ENCODE data around the gene ATXN2L. TPM values are rescaled to one million over a fixed set of nuclear protein-coding genes. Genes with fewer than 3 reads are reported as not detected.

The ATXN2L gene
- total RNA-seq, 4 donors from 2014 or later: 43.4 to 73.9 (median 52.6) TPM

DNA sequence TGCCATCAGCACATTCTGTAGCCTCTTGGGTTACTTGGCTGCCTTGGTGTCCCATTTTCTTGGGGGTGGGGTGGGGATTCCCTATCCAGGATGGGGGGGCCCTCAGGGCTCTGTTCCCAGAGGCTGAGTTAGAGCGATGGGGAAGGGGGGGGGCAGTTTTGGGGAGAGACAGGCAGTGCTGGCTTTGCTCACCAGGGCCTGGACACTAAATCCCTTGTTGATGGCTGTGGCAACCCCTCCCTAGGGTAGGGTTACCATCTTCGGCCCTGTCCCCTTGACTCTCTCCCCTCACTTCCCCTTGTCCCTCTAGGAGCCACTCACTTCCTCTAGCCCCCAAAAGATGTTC lies 54.8 kb downstream of the ATXN2L start:
- TF ChIP-seq, protein P1, sequence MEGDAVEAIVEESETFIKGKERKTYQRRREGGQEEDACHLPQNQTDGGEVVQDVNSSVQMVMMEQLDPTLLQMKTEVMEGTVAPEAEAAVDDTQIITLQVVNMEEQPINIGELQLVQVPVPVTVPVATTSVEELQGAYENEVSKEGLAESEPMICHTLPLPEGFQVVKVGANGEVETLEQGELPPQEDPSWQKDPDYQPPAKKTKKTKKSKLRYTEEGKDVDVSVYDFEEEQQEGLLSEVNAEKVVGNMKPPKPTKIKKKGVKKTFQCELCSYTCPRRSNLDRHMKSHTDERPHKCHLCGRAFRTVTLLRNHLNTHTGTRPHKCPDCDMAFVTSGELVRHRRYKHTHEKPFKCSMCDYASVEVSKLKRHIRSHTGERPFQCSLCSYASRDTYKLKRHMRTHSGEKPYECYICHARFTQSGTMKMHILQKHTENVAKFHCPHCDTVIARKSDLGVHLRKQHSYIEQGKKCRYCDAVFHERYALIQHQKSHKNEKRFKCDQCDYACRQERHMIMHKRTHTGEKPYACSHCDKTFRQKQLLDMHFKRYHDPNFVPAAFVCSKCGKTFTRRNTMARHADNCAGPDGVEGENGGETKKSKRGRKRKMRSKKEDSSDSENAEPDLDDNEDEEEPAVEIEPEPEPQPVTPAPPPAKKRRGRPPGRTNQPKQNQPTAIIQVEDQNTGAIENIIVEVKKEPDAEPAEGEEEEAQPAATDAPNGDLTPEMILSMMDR (IDR thresholded peaks at IDR 0.05): no peak
- no peak for TF ChIP-seq EP300 (IDR thresholded peaks at IDR 0.05)
- no peak for TF ChIP-seq POLR2AphosphoS5 (IDR thresholded peaks at IDR 0.05)

DNA sequence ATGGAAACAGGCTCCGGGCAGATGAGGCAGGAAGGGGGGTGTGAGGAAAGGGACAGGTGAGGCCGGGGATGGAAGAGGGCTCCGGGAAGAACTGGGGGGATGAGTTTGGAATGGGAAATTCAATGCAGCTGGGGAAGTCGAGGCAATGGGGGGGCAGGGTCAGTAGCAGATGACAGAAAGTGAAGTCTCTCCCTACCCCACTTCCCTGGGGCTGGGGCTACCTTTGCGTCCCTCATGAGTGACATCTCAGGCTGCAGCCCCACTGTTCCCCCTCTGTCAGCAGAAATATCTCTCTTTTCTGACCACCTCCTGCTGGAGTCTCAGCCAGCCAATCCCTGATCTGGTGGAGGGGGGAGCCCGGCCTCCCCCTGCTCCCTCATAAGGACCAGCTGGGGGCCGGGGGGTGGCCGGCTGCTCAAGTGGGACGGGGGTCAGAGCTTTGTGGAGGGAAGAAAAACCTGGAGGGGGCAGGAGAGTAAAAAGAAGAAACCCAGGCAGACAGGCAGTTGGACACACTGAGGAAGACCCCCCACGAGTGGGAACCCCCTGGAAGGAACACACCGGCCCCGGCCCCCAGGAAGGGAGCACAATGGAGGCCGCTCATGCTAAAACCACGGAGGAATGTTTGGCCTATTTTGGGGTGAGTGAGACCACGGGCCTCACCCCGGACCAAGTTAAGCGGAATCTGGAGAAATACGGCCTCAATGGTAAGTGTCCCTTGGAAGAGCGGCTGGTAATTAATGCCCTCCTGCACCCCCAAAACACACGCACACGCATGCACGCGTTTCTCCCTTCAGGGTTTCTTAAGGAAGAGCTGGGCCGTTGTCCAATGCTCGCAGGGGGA lies 55.5 kb downstream of the ATXN2L start, which contains the start of gene ATP2A1:
Gene ATP2A1 (plus strand): TSS at position 406 of the 844 bp plus-strand sequence. CDS start 184 bp downstream, at position 590.
- Histone ChIP-seq H3K27ac (replicated peaks in 1 of 4) (peak within 1 kb of the TSS in 2 of 4 donors; percentile 17 to 47), H3K4me3 (peak within 1 kb of the TSS; percentile 60 to 85 (median 68)), H3K4me1 (peaks cover 14 to 29% (median 19%) of the 10 kb centered on the region in 4 donors), H3K9me3 (no peaks in the 10 kb centered on the region), H3K36me3 (peaks cover 0 to 17% (median 14%) of the 10 kb centered on the region in 4 donors), H3K27me3 (peaks cover 0 to 32% (median 4%) of the 10 kb centered on the region in 4 donors)
- 69% methylated on average over 25 of the region's 25 CpGs for WGBS
- DNase-seq (ENCODE audit: extremely low spot score): no peak
- intact Hi-C loops (cut with DNase I): loop anchor here (5.0 kb wide), 1 partner anchor 69 kb away; no protein-coding TSS in a partner anchor
- no peak for TF ChIP-seq POLR2A (IDR thresholded peaks at IDR 0.05; ENCODE audit: low read depth)

More for the DNA sequence above, 54.8 kb downstream of the ATXN2L start:
- no peak overlapping the region for H3K27ac ChIP-seq (replicated peaks in 1 of 4)
- peaks cover 0 to 25% (median 3%) of the 10 kb centered on the region in 4 donors for H3K27me3 ChIP-seq
- no peak overlapping the region for H3K4me3 ChIP-seq
- intact Hi-C loops (cut with DNase I): loop anchor here (5.0 kb wide), 1 partner anchor 70 kb away; no protein-coding TSS in a partner anchor
- WGBS: 33% methylated on average over 1 of the region's 2 CpGs
- H3K4me1 ChIP-seq: peaks cover 14 to 29% (median 17%) of the 10 kb centered on the region in 4 donors
- H3K36me3 ChIP-seq: peaks cover 0 to 24% (median 21%) of the 10 kb centered on the region in 4 donors
- H3K9me3 ChIP-seq: no peaks in the 10 kb centered on the region
- DNase-seq (ENCODE audit: extremely low spot score): no peak

DNA sequence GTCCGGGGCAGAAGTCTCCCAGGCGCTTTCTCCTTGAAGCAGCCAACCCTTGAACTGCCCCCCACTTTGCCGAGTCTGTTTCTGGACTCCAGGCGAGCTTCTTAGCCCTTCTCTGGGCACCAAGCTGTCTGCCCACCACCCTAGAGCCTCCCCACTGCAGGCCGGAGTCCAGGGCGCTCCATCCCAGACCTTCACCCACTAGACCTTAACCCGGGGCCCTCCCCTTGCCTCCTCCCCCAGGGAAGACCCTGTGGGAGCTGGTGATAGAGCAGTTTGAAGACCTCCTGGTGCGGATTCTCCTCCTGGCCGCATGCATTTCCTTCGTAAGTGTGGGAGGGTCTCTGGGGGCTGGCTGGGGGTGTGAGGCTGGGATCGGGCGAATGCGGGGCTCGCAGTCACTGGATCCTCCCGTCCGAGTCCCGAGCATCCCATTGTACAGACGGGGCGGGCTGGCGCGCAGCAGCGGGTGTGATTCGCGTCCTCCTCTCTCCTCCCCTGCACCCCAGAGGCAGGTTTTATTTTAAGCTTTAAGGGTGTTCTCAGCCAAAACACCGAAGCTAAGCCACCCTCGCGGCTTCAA lies 56.6 kb downstream of the ATXN2L start:
- WGBS: 6% methylated on average over 17 of the region's 27 CpGs
- peaks cover 0 to 38% (median 4%) of the 10 kb centered on the region in 4 donors for H3K27me3 ChIP-seq
- H3K36me3 ChIP-seq: peaks cover 0 to 7% (median 4%) of the 10 kb centered on the region in 4 donors
- H3K9me3 ChIP-seq: no peaks in the 10 kb centered on the region
- peak overlapping the region in 3 of 4 donors; percentile 17 to 52 (median 47) for H3K27ac ChIP-seq (replicated peaks in 1 of 4)
- H3K4me3 ChIP-seq: peak overlapping the region; percentile 60 to 85 (median 68)
- intact Hi-C loops (cut with DNase I): loop anchor here (5.0 kb wide), 1 partner anchor 68 kb away; no protein-coding TSS in a partner anchor
- H3K4me1 ChIP-seq: peaks cover 14 to 29% (median 19%) of the 10 kb centered on the region in 4 donors
- DNase-seq (ENCODE audit: extremely low spot score): no peak
- TF ChIP-seq POLR2A (IDR thresholded peaks at IDR 0.05; ENCODE audit: low read depth) (no peak), EP300 (IDR thresholded peaks at IDR 0.05) (no peak), POLR2AphosphoS5 (IDR thresholded peaks at IDR 0.05) (no peak)
- TF ChIP-seq, protein P1 (IDR thresholded peaks at IDR 0.05): no peak

DNA sequence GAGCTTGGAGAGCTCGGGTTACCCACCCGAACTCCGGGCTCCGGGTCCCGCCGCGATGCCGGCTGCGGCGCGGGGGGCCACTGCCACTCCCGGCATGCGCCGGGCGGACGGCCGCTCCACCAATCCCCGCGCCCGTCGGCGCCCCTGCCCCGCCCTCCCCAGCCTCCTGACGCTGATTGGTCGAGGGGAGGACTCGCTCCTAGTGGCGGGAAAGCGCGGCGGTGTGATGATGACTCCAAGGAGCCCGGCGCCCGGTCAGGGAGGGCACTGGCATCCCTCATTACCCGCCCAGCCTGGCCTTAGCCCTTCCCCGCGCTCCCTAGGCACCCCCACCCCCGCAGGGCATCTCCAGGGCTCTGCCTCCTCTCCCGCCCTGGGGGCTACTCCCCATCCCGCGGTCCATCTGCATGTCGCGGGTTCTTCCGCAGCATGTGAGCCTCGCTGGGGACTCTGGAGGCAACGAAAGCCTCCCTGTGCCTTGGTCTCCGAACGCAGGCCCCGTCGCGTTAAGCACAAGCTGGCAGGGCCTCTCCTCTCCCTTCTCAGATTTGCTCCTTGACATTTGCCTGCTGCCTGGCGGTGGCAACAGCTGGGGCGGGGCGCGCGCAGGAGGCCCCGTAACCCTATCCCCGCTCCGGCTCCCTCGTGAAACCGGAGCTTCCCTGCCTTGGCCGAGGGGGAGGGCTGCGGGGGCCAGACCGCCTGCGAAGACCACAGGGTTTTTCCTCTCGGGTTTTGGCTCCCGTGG lies 57.2 kb downstream of the ATXN2L start:
- H3K27ac ChIP-seq (replicated peaks in 1 of 4): peak overlapping the region in 3 of 4 donors; percentile 17 to 52 (median 47)
- peak; percentile 97 for DNase-seq (ENCODE audit: extremely low spot score)
- WGBS: 0% methylated on average over 17 of the region's 66 CpGs
- H3K36me3 ChIP-seq: peaks cover 0 to 3% (median under 1%) of the 10 kb centered on the region in 4 donors
- H3K27me3 ChIP-seq: peaks cover 0 to 38% (median 4%) of the 10 kb centered on the region in 4 donors
- H3K4me1 ChIP-seq: peaks cover 14 to 29% (median 19%) of the 10 kb centered on the region in 4 donors
- no peak for TF ChIP-seq POLR2A (IDR thresholded peaks at IDR 0.05; ENCODE audit: low read depth)
- no peak for TF ChIP-seq EP300 (IDR thresholded peaks at IDR 0.05)
- peak in 1 of 2 donors; percentile 38 for TF ChIP-seq POLR2AphosphoS5 (IDR thresholded peaks at IDR 0.05)
- TF ChIP-seq, protein P1 (IDR thresholded peaks at IDR 0.05): peak; percentile 11 to 36 (median 21)
- intact Hi-C loops (cut with DNase I): loop anchor here (5.0 kb wide), 1 partner anchor 67 kb away; no protein-coding TSS in a partner anchor
- H3K4me3 ChIP-seq: peak overlapping the region; percentile 60 to 85 (median 68)
- H3K9me3 ChIP-seq: no peaks in the 10 kb centered on the region

Data from esophagus muscularis mucosa (tissue), 4 donors.